ENCODE data around the gene GZMH. TPM values are rescaled to one million over a fixed set of nuclear protein-coding genes. Genes with fewer than 3 reads are reported as not detected.

GZMH gene
- polyA plus RNA-seq, 3 donors = 0.15 to 1.6 (median 0.94) TPM

DNA sequence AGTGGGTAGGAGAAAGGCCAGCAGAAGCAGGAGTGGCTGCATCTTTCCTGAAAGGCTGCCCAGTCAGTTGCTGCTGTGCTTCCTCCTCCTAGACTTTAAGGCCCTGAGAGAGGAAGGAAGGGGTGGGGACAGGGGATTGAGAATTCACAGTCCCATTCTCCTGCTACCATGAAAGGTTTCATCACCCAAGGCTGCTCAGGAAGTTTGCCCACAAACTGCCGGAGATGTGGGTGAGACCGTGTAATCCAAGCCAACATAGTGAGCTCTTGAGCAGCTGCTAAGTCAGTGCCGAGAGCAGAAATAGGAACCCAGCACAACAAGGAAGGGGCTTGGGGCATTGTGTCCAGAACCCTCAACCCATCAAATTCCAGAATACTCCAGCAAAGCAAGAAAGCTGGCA is 33.3 kb downstream of the GZMH start, which contains the start of gene CTSG:
Gene CTSG (minus strand): TSS at position 69 of the 400 bp plus-strand sequence. CDS start 27 bp downstream, at position 42.
- intact Hi-C loops (cut with micrococcal nuclease) = no loop called here

GRCh38 chr14:24574206-24574774 is 35.2 kb downstream of the GZMH start:
- 82% methylated on average over 18 of the region's 27 CpGs for WGBS (ENCODE audit: insufficient coverage)
- DNase-seq = no peak
- intact Hi-C loops (cut with micrococcal nuclease) = no loop called here

More for the DNA sequence above, 33.3 kb downstream of the GZMH start, which contains the start of gene CTSG:
- Histone ChIP-seq H3K27me3 (ENCODE audit: control insufficient read depth in 2 of 2, insufficient read depth in 2 of 2, low read length in 2 of 2) (no peaks in the 10 kb centered on the region), H2AFZ (ENCODE audit: insufficient read depth, low read depth, low read length, poor library complexity, severe bottlenecking) (peak within 1 kb of the TSS; percentile 67), H3K9ac (ENCODE audit: insufficient read depth, low read length, poor library complexity, severe bottlenecking) (no peak within 1 kb of the TSS), H3K4me2 (replicated peaks; ENCODE audit: extremely low read depth, low read length, poor library complexity, severe bottlenecking) (peak within 1 kb of the TSS; percentile 55), H3K4me3 (replicated peaks in 1 of 3; ENCODE audit: low read depth in 2 of 3, low read length in 3 of 3) (peak within 1 kb of the TSS in 1 of 3 experiments; percentile 6), H3K79me2 (ENCODE audit: insufficient read depth, low read length) (peaks cover 22% of the 10 kb centered on the region), H3K9me3 (replicated peaks in 1 of 2; ENCODE audit: control insufficient read depth in 1 of 2, insufficient read depth in 1 of 2, low read length in 2 of 2) (no peaks in the 10 kb centered on the region), H4K20me1 (ENCODE audit: insufficient read depth, low read length) (no peaks in the 10 kb centered on the region), H3K36me3 (replicated peaks in 1 of 2; ENCODE audit: control insufficient read depth in 1 of 2, insufficient read depth in 2 of 2, low read length in 2 of 2) (peaks cover 0 to 6% of the 10 kb centered on the region in 2 donors), H3K27ac (ENCODE audit: low read depth in 1 of 2, low read length in 2 of 2) (peak within 1 kb of the TSS; percentile 20 to 30), H3K4me1 (ENCODE audit: control insufficient read depth in 1 of 2, insufficient read depth in 2 of 2, low read length in 2 of 2) (peaks cover 34 to 39% of the 10 kb centered on the region in 2 donors)
- Mint-ChIP-seq H3K4me1 (peaks cover 48% of the 10 kb centered on the region), H3K27ac (peak within 1 kb of the TSS; percentile 21 to 83 (median 63)), H3K36me3 (peaks cover 0 to 10% of the 10 kb centered on the region in 2 donors), H3K9me3 (no peaks in the 10 kb centered on the region), H3K27me3 (ENCODE audit: low read depth in 3 of 3) (no peaks in the 10 kb centered on the region), H3K4me3 (peak within 1 kb of the TSS; percentile 54 to 67)
- WGBS (ENCODE audit: insufficient coverage) = 0% methylated on average over 2 of the region's 3 CpGs
- DNase-seq = peak; percentile 25 to 56 (median 37)
- TF ChIP-seq CTCF (IDR thresholded peaks at IDR 0.05) = no peak

More at GRCh38 chr14:24574206-24574774, 35.2 kb downstream of the GZMH start:
- no peak overlapping the region for H3K4me2 ChIP-seq (replicated peaks; ENCODE audit: extremely low read depth, low read length, poor library complexity, severe bottlenecking)
- H3K27ac Mint-ChIP-seq = peak overlapping the region in 1 of 7 donors; percentile 42
- H3K36me3 Mint-ChIP-seq = peaks cover 0 to 10% of the 10 kb centered on the region in 2 donors
- H3K4me3 ChIP-seq (replicated peaks in 1 of 3; ENCODE audit: low read depth in 2 of 3, low read length in 3 of 3) = no peak overlapping the region
- no peaks in the 10 kb centered on the region for H4K20me1 ChIP-seq (ENCODE audit: insufficient read depth, low read length)
- H3K4me3 Mint-ChIP-seq = no peak overlapping the region
- TF ChIP-seq CTCF (IDR thresholded peaks at IDR 0.05) = no peak
- peaks cover 0 to 6% of the 10 kb centered on the region in 2 donors for H3K36me3 ChIP-seq (replicated peaks in 1 of 2; ENCODE audit: control insufficient read depth in 1 of 2, insufficient read depth in 2 of 2, low read length in 2 of 2)
- H3K9me3 Mint-ChIP-seq = no peaks in the 10 kb centered on the region
- peaks cover 22% of the 10 kb centered on the region for H3K79me2 ChIP-seq (ENCODE audit: insufficient read depth, low read length)
- no peak overlapping the region for H3K27ac ChIP-seq (ENCODE audit: low read depth in 1 of 2, low read length in 2 of 2)
- H3K4me1 Mint-ChIP-seq = peaks cover 48% of the 10 kb centered on the region
- no peaks in the 10 kb centered on the region for H3K27me3 ChIP-seq (ENCODE audit: control insufficient read depth in 2 of 2, insufficient read depth in 2 of 2, low read length in 2 of 2)
- peak overlapping the region; percentile 67 for H2AFZ ChIP-seq (ENCODE audit: insufficient read depth, low read depth, low read length, poor library complexity, severe bottlenecking)
- peaks cover 34 to 39% of the 10 kb centered on the region in 2 donors for H3K4me1 ChIP-seq (ENCODE audit: control insufficient read depth in 1 of 2, insufficient read depth in 2 of 2, low read length in 2 of 2)
- no peaks in the 10 kb centered on the region for H3K9me3 ChIP-seq (replicated peaks in 1 of 2; ENCODE audit: control insufficient read depth in 1 of 2, insufficient read depth in 1 of 2, low read length in 2 of 2)
- no peak overlapping the region for H3K9ac ChIP-seq (ENCODE audit: insufficient read depth, low read length, poor library complexity, severe bottlenecking)
- no peaks in the 10 kb centered on the region for H3K27me3 Mint-ChIP-seq (ENCODE audit: low read depth in 3 of 3)

All from CD14-positive monocyte (primary cell).